HEK293T (cell line): ENCODE measurements around the gene NPAS3.

Experiments used
- CTCF ChIA-PET: fragments of 350-600 bp; formaldehyde crosslinking; extraction: SDS; loops from one replicate; lab custom pipeline; 2021; ENCODE audit warnings: antibody characterized with exemption, inconsistent platforms; lab: Yijun Ruan, JAX
- POLR2A ChIA-PET: fragments of 350-600 bp; formaldehyde crosslinking; extraction: SDS; loops from one replicate; lab custom pipeline; 2020; ENCODE audit warnings: antibody characterized with exemption, inconsistent platforms; lab: Yijun Ruan, JAX
- DNase-seq: peaks from one replicate; pipeline ENCODE4 v3.0.0; 2012; ENCODE audit warnings: mixed read lengths; ENCODE audit errors: extremely low spot score
- ARNT ChIP-seq: fragments of 450-650 bp; IDR thresholded peaks from 2 replicates; pipeline ENCODE4 v1.6.1; 2017; ENCODE audit warnings: mild to moderate bottlenecking
- BHLHE40 ChIP-seq: fragments of 450-650 bp; IDR thresholded peaks from 2 replicates; pipeline ENCODE4 v1.6.1; 2016; ENCODE audit warnings: mild to moderate bottlenecking, moderate library complexity, borderline replicate concordance
- CTBP1 ChIP-seq: fragments of 450-650 bp; IDR thresholded peaks from 2 replicates; pipeline ENCODE4 v1.6.1; 2016; ENCODE audit warnings: borderline replicate concordance
- ELF4 ChIP-seq: fragments of 450-650 bp; IDR thresholded peaks from 2 replicates; pipeline ENCODE4 v1.6.1; 2017; ENCODE audit warnings: antibody characterized with exemption
- FOXA1 ChIP-seq: fragments of 450-650 bp; IDR thresholded peaks from 2 replicates; pipeline ENCODE4 v1.6.1; 2016; ENCODE audit warnings: mild to moderate bottlenecking
- FOXK2 ChIP-seq: fragments of 450-650 bp; IDR thresholded peaks from 2 replicates; pipeline ENCODE4 v1.6.1; 2016; ENCODE audit warnings: mild to moderate bottlenecking
- FOXM1 ChIP-seq: fragments of 450-650 bp; IDR thresholded peaks from 2 replicates; pipeline ENCODE4 v1.6.1; 2017; ENCODE audit warnings: mild to moderate bottlenecking, borderline replicate concordance
- HDGF ChIP-seq: fragments of 450-650 bp; IDR thresholded peaks from 2 replicates; pipeline ENCODE4 v1.6.1; 2017; ENCODE audit warnings: antibody characterized with exemption, borderline replicate concordance
- L3MBTL2 ChIP-seq: fragments of 450-650 bp; conservative IDR thresholded peaks from 2 replicates; pipeline ENCODE4 v1.6.1; 2016; ENCODE audit warnings: mild to moderate bottlenecking
- LEF1 ChIP-seq: fragments of 450-650 bp; IDR thresholded peaks from 2 replicates; pipeline ENCODE4 v1.6.1; 2017; ENCODE audit warnings: mild to moderate bottlenecking, borderline replicate concordance
- NFRKB ChIP-seq: fragments of 450-650 bp; IDR thresholded peaks from 2 replicates; pipeline ENCODE4 v1.6.1; 2016; ENCODE audit warnings: mild to moderate bottlenecking, moderate library complexity
- PKNOX1 ChIP-seq: fragments of 450-650 bp; IDR thresholded peaks from 2 replicates; pipeline ENCODE4 v1.6.1; 2016
- SP1 ChIP-seq: fragments of 450-650 bp; IDR thresholded peaks from 2 replicates; pipeline ENCODE4 v1.6.1; 2017
- SUZ12 ChIP-seq: fragments of 450-650 bp; IDR thresholded peaks from 2 replicates; pipeline ENCODE4 v1.6.1; 2016; ENCODE audit warnings: mild to moderate bottlenecking
- TARDBP ChIP-seq: fragments of 450-650 bp; IDR thresholded peaks from 2 replicates; pipeline ENCODE4 v1.6.1; 2016
- ZNF384 ChIP-seq: fragments of 450-650 bp; IDR thresholded peaks from 2 replicates; pipeline ENCODE4 v1.6.1; 2016

Gene NPAS3

GRCh38 chr14:33393895-33394368 lies 455.3 kb downstream of the NPAS3 start:
- ChIA-PET CTCF (interaction anchor here (0.6 kb wide), 1 partner anchor 9 kb away, joined by 3 read pairs; no protein-coding TSS in a partner anchor), POLR2A (no interaction called here)
- no peak for DNase-seq
- TF ChIP-seq PKNOX1: peak; percentile 91
- TF ChIP-seq FOXM1: no peak

DNA sequence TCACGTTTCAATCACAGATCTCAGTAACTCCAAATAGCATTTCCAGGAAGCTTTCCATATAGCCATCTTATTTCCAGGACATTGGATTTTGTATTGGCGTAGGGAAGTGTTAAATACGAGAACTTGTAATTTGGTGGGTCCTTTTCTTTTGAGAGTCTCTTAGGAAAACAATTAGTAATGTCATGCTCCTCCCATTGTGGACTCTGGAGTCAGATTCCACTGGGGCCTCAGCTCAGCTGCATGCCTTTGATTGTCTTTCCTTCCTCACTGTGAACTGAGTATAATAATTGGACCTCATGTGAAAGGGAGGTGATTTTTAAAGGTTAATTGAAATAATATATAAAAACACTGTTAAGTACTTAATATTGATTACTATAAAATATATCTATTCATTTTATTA lies 462.6 kb downstream of the NPAS3 start:
- POLR2A ChIA-PET: no interaction called here
- TF ChIP-seq L3MBTL2: no peak

DNA sequence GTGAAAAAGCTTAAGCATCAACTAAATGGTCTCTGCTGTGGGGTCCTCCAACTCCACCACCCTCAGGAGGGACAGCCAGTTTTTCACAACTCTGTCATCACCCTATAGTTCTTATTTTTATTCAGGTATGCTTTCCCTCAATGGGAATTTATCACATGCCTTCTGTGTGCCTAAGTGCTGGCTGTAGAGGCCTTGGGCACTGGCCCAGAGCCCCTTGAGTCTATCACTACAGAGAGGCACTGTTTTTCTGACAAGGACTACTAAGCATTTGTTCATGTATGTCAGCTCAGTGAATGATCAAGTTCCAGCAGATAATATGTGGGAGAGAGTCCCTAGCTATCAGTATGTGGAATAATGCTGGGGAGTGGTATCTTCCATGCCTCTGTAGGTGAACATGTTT lies 463.9 kb downstream of the NPAS3 start:
- POLR2A ChIA-PET: no interaction called here
- TF ChIP-seq CTBP1: no peak
- TF ChIP-seq ELF4: no peak
- TF ChIP-seq HDGF: no peak
- TF ChIP-seq ZNF384: no peak
- TF ChIP-seq SUZ12: no peak
- TF ChIP-seq FOXA1: no peak
- no peak for TF ChIP-seq FOXM1
- TF ChIP-seq FOXK2: no peak
- no peak for TF ChIP-seq SP1
- TF ChIP-seq NFRKB: no peak
- TF ChIP-seq TARDBP: no peak
- no peak for TF ChIP-seq LEF1
- TF ChIP-seq L3MBTL2: no peak
- TF ChIP-seq BHLHE40: no peak
- no peak for TF ChIP-seq PKNOX1
- TF ChIP-seq ARNT: no peak
- CTCF ChIA-PET: no interaction called here
- DNase-seq: no peak

More for the DNA sequence above, 462.6 kb downstream of the NPAS3 start:
- DNase-seq: no peak
- CTCF ChIA-PET: no interaction called here

DNA sequence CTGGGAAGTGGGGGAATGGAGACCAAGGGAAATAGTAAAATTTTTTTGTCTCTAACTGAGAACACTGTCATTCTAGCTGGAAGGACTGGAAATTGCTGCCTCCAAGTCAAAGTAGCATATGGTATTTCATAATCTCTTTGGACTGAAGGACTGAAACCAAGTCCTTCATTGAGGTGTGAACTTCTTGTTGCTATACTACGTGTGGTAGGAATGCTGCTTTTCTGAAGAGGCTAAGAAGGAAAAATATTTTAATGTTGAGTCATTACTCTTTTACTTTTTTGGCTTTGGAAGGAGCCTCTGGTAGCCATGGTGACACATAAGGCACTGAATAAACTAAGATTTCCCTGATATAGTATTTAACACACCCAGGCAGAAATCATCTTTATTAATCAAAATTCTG lies 465.4 kb downstream of the NPAS3 start:
- DNase-seq: no peak
- TF ChIP-seq L3MBTL2: no peak
- TF ChIP-seq CTBP1: no peak
- TF ChIP-seq FOXA1: no peak
- TF ChIP-seq ELF4: no peak
- no peak for TF ChIP-seq TARDBP
- TF ChIP-seq BHLHE40: no peak
- no peak for TF ChIP-seq SUZ12
- no peak for TF ChIP-seq PKNOX1
- TF ChIP-seq LEF1: no peak
- TF ChIP-seq ZNF384: no peak
- no peak for TF ChIP-seq HDGF
- no peak for TF ChIP-seq ARNT
- no peak for TF ChIP-seq FOXM1
- TF ChIP-seq SP1: no peak
- ChIA-PET CTCF (no interaction called here), POLR2A (no interaction called here)

DNA sequence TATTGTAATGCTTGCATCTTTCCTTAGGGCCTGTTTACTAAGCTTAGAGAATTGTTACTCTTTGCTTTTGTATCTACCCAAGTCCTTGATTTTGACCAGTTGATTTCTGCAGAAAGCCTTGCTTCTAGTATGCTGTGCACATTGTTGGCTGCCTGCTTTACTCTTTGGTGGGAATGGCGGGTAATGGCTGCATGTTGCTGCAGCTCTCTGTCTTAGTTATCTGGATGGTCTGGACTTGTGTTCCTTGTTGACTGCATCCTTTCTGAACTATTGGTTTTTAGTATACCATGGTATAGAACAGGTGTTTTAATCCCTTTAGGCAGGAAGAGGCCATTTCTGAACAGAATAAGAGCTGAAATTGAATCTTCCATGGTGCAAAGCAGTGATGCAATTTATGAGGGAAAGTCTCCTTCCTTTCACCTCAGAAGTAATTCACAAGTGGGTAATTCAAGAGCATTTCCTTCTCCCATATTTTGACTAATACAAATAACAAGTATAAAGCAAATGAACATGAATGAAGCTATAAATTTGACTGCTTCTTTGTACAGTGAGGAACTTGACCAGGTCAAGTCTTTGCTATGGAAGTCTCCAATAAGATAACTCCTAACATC lies 466.4 kb downstream of the NPAS3 start:
- CTCF ChIA-PET: no interaction called here
- no peak for DNase-seq
- TF ChIP-seq NFRKB (no peak), FOXK2 (no peak), SP1 (no peak), ARNT (no peak), TARDBP (no peak), L3MBTL2 (no peak), ELF4 (no peak), FOXM1 (no peak), LEF1 (no peak), HDGF (no peak), CTBP1 (no peak)
- POLR2A ChIA-PET: no interaction called here

GRCh38 chr14:33406766-33407165 lies 468.1 kb downstream of the NPAS3 start:
- ChIA-PET CTCF (no interaction called here), POLR2A (no interaction called here)
- no peak for DNase-seq
- TF ChIP-seq L3MBTL2: no peak
- TF ChIP-seq SP1: no peak
- no peak for TF ChIP-seq HDGF
- TF ChIP-seq CTBP1: no peak
- no peak for TF ChIP-seq LEF1
- no peak for TF ChIP-seq FOXA1
- TF ChIP-seq FOXM1: no peak
- TF ChIP-seq BHLHE40: no peak
- TF ChIP-seq ARNT: no peak
- no peak for TF ChIP-seq FOXK2
- no peak for TF ChIP-seq PKNOX1
- TF ChIP-seq ELF4: no peak
- TF ChIP-seq TARDBP: no peak
- TF ChIP-seq NFRKB: no peak
